Stimulated activated CD4-positive, alpha-beta T cell treated with anti-CD3 and anti-CD28 coated beads, Interleukin-2, amount 100 ng/mL, for 48 hours (primary cell): Measurements from ENCODE around the gene S100A6.
"Not testable (repeated sequence)": the region's sequence is repeated elsewhere in the genome, so short reads cannot be mapped to it uniquely, and the experiment has no call there.

Experiments used
- DNase-seq, 2 donors: peaks; one replicate each; pipeline ENCODE4 v3.0.0-alpha.2; 2020

The S100A6 gene

DNA sequence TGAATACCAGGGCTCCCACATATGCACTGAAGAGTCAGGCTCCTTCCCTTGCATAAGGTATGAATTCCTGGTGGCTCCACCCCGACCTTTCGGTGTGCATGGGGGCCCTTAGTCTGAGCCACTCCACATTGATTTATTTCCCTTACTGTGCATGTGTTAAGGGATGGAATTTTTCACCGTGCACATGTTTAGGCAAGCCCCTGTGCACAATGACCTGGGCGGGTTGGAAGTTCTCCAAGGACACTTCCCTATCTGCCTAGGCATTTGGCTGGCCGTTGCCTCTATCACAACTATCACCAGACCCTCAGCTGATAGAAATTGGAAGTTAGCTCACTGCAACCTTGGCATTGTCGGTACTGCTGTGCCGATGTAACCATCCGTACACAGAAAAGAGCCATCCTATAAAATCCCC is 9.7 kb downstream of the S100A6 start:
- DNase-seq = no peak

DNA sequence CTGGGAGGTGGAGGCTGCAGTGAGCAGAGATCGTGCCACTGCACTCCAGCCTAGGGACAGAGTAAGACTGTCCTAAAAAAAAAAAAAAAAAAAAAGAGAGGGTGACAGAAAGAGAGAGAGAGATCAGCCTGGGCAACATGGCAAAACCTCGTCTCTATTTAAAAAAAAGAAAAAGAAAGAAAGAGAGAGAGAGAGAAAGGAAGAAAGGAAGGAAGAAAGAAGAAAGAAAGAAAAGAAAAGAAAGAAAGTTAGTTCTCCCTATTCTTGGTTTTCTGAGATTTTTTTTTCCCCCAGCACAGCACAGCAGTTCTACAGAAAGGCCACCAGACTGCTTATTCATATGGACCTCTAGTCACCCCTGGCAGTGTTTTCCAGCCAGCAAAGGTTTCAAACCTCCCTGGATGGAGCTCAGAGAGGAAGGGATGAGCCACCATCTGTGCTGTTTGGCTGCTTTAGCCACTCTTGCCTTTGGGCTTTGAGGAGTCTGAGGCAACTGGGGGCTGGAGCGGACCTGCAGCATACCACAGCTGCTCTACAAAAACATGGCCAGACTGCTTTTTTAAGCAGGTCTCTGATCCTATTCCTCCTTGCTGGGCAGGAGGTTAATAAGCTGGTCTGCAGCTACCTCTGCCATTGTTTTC is 10.6 kb downstream of the S100A6 start:
- DNase-seq = no peak

DNA sequence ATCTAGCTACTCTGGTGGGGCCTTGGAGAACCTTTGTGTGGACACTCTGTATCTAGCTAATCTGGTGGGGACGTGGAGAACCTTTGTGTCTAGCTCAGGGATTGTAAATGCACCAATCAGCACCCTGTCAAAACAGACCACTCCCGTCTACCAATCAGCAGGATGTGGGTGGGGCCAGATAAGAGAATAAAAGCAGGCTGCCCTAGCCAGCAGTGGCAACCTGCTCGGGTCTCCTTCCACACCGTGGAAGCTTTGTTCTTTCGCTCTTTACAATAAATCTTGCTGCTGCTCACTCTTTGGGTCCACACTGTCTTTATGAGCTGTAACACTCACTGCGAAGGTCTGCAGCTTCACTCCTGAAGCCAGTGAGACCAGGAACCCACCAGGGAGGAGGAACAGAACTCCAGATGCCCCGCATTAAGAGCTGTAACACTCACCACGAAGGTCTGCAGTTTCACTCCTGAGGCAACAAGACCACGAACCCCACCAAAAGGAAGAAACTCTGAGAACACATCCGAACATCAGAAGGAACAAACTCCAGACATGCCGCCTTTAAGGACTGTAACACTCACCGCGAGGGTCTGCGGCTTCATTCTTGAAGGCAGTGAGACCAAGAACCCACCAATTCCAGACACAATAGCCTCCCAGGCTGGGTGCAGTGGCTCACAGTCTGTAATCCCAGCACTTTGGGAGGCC is 13.3 kb downstream of the S100A6 start:
- not testable (repeated sequence) for DNase-seq

DNA sequence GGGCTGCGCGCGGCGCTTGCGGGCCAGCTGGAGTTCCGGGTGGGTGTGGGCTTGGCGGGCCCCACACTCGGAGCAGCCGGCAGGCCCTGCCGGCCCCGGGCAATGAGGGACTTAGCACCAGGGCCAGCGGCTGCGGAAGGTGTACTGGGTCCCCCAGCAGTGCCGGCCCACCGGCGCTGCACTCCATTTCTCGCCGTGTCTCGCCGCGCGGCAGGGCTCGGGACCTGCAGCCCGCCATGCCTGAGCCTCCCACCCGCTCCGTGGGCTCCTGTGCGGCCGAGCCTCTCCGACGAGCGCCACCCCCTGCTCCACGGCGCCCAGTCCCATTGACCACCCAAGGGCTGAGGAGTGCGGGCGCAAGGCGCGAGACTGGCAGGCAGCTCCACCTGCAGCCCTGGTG is 14.0 kb downstream of the S100A6 start:
- DNase-seq = not testable (repeated sequence)

DNA sequence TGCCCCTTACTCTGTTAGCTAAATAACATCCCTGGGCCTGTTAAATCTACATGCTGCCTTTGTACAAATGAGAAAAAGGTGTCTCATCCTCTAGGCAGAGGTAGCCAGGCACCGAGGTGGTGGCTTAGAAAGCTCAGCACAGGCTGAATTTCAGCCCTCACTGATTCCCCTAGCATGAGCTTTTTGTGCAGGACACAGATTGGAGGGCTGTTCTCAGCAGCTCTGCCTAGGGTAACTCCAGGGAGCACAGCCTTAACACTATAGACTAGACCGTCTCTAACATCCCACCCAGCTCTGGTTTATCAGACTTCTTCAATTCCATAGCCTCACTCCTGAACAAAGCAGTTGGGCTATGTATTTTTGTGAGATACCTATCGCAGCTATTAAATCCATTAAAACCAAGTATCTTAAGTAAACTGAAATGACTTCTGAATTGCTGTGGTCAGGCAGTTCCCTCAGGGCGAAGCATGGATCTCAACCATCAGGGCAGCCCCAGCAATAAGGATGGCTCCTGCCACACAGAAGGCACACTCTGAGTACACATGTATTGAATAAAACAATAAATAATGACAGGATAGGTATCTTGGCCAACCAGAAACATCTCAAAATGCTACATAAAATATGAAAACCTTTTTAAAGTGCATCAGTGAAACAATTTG is 14.8 kb downstream of the S100A6 start:
- no peak for DNase-seq

DNA sequence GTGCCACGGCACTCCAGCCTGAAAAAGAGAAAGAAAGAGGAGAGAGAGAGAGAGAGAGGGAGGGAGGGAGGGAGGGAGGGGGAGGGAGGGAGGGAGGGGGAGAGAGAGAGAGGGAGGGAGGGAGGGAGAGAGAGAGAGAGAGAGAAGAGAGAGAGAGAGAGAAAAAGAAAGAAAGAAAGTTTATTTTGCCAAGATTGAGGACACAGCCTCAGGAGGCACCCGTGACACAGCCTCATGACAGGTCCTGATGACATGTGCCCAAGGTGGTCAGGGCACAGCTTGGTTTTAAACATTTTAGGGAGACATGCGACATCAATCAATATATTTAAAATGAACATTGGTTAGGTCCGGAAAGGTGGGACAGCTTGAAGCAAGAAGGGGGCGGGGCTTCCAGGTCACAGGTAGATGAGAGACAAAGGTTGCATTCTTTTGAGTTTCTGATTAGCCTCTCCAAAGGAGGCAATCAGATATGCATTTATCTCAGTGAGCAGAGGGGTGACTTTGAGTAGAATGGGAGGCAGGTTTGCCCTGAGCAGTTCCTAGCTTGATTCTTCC is 15.6 kb downstream of the S100A6 start:
- not testable (repeated sequence) for DNase-seq

DNA sequence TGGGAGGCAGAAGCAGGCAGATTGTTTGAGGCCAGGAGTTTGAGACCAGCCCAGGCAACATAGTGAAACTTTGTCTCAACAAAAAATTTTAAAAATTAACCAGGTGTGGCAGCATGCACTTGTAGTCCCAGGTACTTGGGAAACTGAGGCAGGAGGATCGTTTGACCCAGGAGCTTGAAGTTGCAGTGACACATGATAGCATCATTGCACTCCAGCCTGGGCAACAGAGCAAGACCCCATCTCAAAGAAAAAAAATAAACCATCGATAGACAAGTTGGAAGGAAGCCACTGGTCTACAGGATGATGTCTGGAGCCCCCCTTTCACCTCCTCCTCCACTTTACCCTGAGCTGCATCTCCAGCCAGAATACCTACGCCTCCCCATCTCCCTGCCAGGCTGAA is 16.5 kb downstream of the S100A6 start:
- no peak for DNase-seq

DNA sequence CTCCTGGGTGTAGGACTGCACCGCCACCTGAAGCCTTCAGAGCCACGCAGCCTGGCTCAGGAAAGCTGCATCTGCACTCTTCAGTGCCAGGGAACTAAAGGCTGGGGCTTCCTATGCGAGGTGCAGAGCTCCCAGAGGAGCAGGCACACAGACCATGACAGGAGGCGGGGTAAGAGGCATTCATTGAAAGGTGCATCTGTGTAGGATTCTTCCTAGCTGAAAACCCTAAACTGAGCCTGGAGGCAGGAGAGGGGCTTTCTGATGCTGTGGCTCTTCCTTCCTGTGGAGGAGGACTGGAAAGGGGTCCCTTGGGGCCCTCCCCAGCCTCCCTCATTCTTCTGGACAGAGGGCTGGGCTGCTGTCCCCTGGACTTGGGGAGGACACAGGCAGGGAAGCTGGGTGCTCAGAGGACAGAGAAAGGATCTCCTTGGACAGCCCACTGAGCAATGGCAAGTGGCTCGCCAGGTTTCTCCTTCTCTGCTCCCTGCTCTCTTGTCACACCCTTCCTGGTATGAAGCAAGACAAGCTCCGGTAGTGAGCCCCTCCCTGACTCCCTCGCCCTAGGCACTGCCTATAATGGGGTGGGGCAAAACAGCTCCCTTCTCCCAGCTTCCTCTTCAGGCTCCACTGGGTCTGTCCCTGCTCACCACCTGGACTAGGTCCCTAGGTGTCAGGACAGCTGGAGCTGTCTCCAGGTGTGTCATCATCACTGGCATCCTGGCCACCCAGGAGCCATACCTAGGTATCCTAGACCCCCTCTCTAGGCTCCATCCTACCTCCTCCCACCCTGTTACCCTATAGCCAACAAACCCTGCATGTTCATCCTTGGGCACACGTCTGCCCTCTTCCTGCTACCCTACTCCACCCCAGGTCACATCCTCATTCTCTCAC is 20.0 kb downstream of the S100A6 start:
- no peak for DNase-seq

DNA sequence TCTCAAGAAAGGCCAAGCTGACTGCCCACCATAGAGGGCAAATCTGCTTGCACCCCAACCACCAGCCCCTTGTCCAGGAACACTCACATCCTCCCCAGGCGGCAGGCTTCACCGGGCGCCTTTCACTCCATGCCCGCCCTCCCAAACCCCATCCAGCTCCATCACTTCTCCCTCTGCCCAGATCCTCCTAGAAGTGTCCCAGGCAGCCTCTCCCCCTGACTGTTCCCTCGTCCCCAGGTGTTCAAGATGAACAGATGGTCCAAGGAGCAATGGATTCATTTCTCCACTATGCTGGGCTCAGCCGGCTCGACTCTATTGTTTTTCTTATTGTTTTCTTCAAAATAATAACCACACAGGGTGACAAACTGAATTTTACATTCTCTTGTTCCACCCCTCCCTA is 22.1 kb downstream of the S100A6 start:
- no peak for DNase-seq

DNA sequence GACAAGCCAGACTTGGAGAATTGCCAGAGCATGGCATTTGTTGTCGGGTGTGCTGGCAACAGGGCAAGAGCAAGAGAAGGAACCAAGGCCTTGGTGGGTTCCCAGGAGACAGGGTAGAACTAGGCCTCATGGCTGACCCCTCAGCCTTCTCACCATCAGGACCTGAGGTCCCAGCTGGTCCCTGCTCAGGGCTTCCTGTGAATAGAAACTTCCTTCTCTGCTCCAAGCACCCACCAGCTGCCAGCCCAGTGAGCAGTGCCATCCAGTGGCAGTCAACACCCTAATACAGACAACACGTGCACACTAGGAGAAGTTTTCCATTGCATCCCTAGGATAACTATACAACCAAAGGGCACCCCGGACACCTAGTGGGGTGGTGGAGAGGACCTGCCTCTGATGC is 22.8 kb downstream of the S100A6 start:
- no peak for DNase-seq

DNA sequence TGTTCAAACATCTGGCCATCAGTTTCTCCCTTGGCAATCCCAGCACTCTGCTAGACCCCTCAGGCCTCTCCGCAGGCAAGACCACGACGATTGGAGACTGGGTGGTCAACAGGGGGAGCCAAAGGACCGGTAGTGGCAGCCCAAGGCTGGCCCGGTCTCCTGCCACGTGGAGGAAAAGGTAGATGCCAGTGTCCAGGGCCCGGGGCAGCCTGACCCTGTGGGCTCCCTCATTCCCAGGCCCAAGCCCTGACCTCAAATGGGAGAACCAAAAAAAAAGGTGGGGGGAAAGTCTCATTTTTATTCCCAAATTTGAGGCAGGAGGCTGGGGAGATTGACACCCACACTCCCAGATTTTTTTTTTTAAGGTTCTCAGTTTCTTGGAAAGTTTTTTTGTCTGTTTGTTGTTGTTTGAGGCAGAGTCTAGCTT is 24.8 kb downstream of the S100A6 start:
- DNase-seq = peak; percentile 83

DNA sequence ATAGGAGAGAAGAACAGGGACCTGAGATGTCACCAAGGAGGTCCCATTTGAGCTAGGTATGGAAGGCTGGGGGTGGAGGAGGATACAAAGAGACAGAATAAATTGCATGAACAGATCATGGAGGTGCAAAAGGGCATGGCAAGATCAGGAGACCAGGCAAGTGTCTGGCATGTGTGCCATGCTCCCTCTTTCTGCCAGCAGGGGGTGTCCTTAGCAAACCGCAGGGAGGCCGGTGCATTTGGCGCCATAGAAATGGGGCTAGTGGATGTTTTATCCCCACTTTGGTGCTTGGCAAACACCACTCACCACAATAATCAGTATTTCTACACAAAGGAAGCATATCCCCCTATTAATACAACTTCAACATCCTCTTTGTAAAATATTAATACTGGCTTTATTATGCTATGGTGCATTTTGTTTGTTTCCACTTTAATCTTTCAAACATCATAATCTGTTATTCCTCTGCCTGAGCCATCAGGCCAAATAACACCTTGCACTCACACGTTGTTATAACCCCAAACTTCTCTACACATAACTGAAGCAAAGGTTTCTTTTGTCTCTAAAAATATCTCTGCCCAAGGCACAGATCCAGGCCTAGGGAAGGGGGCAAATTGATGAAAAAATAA is 25.9 kb downstream of the S100A6 start:
- DNase-seq = peak; percentile 71 to 72

DNA sequence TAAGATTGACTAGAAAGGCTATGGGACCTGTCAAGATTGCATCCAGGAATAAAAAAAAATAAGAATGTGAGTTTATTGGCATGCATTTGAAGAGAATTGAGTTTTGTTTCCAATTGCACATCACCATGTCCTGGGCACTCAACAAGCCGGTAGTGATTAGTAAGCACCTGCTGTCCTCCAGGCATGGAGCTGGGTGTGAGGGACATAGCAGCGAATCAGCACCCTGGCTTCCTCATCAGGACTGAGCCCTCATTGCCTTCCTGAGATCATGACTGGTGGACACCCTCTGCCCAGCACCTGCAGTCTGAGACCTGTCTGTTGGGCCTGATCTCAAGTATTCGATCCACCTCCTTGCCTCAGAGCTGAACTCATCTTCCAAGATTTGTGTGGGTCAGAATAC is 26.8 kb downstream of the S100A6 start:
- no peak for DNase-seq

DNA sequence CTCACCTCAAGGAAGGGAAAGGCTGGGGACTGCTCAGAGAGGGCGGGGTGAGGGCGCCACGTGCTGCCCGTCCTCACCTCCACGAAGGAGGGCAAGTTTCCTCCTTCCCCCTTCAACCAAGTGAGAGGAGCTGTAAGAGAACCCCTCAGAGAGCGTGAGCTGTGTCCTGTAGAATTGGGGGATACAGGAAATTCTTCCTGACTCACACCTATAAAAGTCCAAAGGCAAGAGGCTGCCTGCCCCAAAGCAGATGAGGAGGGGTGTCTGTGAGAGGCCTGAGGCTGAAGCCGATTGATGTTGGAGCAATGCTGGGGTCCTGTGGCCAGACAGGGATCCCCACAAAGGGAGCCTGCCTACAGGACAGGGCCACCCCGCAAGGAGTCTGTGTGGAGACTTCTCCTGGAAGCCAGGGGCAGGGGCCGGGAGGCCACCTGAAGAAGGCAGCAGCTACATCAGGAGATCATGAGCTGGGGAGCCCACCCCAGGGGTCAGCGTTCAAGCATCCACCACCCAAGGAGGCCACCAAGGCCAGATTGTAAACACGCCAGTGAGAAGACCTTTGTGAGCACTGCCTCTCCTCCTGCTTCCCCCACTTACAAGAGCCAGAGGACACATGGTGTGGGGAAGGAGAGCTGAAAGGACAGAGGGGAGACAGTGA is 27.7 kb downstream of the S100A6 start:
- no peak for DNase-seq

DNA sequence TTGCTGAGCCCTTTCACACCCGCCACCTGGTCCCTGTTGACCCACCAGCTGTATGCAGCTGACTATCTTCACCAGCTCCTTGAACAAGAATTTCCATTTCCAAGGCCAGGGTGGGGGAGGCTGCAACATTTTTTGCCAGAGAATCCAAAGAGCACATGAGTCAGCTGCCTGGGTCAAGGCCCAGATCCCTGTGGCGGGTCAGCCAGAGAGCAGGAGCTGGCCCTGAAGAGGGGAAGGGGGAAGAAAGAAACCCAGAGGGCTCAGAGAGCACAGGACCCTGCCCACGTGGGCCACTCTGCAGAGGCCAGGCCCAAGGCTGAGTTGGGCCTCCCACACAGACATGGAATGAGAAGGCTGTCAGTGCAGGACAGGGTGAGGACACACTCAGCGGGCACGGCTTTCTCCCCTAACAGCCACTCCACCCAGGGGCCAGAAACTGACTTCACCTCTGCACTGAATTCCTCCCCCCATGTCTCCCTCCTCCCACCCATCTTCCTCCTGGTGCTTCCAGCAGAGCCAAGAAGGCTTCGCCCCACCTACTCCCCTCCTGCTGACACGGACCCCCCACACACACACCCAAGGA is 28.9 kb downstream of the S100A6 start:
- no peak for DNase-seq

DNA sequence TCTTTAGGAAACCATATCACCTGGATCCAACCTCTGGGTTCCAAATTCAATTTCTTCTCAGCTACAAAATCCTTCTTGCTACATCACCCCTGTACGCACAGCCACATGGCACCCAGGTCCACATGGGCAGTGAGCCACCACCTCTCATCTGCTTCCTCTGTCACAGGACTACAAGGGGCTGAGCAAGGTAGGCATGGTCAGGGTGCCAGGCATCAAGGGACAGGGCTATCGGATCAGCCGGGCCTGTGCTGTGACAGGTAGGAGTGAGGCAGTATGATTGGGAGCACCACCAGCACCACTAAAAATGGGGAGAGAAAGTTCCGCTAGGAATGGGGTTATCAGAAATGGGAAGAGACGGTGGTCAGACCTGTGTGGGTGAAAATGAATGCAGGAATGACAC is 29.4 kb downstream of the S100A6 start:
- no peak for DNase-seq

DNA sequence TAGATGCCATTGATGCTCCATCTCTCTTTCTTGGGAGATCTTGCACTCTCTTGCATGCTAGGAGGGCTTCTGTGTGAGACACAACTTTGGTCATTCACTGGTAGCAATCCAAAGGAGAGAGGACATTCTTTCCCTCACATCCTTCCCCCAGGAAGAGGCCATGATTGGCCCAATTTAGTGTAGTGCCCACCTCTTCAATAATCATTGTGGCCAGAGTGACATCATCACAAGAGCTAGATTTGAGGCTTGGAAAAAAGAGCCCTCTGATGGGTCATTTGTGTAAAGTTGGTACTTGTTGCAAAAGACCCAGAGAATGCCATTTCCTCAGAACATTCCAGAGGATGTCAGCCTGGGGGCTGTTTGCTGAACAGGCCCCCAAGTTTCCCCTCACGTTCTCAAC is 30.2 kb downstream of the S100A6 start:
- no peak for DNase-seq

DNA sequence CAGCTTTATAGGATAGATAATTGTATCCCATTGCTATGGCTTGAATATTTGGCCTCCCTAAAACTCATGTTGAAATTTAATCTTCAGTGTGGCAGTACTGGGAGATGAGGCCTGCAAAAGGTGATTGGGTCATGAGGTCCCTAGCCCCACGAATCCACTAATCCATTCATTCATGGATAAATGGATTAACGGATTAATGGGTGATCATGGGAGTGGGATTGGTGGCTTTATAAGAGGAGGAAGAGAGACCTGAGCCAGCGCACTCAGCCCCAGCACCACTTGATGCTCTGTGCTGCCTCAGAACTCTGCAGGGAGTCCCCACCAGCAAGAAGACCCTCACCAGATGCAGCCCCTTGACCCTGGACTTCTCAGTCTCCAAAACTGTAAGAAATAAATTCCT is 32.0 kb downstream of the S100A6 start:
- no peak for DNase-seq

DNA sequence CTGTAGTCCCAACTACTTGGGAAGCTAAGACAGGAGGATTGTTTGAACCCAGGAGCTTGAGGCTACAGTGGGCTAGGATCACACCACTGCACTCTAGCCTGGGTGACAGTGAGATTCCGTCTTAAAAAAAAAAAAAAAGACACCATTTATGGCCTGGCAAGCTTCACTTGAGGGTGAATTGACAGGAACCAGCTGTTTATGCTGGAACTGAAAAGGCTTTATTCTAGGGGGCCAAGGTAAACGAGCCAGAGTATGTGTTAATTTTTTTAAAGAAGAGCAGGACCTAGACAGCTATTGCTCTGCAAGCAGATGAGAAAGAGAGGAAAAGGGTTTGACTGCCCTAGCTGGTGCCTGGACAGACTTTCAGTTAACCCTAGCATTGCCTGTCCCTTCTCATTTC is 37.0 kb downstream of the S100A6 start:
- DNase-seq = no peak

DNA sequence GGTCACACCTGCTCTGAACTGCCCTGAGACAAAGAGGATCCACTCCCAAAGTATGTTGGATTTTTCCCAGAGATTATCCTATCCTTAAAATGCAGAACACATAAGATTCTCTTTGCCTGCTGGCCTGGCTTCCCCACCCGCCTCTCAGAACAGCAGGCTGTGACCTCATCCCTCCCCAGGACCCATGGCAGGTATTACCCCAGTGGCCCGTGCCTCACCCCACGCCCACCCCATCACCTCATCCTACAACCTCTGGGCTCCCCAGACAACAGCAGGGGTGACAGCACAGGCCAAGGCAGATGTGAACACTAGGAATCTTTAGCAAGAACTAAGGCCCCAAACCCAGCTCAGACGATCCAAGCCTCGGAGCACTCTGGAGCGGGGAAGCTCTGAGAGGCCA is 40.3 kb downstream of the S100A6 start:
- DNase-seq = no peak

DNA sequence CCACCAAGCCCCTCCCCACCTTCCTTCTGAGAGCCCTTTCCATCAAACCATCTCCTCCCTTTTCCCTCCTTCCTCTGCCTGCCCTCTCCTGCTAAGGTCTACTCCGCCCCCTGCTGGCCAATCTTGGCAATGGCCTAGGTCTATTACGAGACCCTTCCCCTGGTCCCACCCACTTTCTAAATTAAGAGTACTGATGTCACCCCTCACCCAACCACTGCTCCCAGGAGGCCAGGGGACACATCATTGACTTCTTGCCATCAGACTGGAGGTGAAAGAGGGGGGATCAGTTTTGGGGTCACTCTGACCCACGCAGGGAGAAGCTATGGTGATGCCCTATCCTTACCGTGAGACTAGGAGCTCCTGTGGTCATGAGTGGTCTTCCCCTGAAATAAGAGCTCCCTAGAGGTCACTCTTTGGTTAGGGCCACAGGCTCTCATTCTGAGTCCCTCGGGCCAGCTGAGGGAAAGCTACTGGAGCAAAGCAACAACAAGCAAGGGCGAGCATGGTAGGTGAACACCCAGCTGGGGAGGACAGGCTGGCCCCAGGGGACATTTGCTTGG is 40.7 kb downstream of the S100A6 start:
- peak; percentile 80 to 84 for DNase-seq
